ENCODE data around the gene MAPK13. TPM values are rescaled to one million over a fixed set of nuclear protein-coding genes. Genes with fewer than 3 reads are reported as not detected.
A peak's percentile ranks its signal among the peaks of the same experiment; 100 is the strongest.

MAPK13 gene
- total and polyA plus RNA-seq, 7 experiments from 2014 or later, result 27.0 to 53.1 (median 34.2) TPM

- Mint-ChIP-seq H3K36me3 (peaks cover 0 to 19% (median 14%) of the 10 kb centered on the region in 5 donors), H3K9me3 (peaks cover 0 to under 1% (median 0%) of the 10 kb centered on the region in 11 donors), H3K4me3 (peak overlapping the region; percentile 85 to 92 (median 88)), H3K4me1 (peaks cover 43 to 63% (median 57%) of the 10 kb centered on the region in 7 donors), H3K27me3 (no peaks in the 10 kb centered on the region), H3K27ac (peak overlapping the region; percentile 84 to 96 (median 92))
- ChIA-PET POLR2A (interaction anchor here (0.6 to 3.1 kb wide), 17 partner anchors 9 to 464 kb away, joined by 3 to 53 read pairs (median 7); partner anchors contain the start of genes BRPF3, MAPK14 and SRSF3), CTCF (interaction anchor here (0.9 to 4.5 kb wide), 13 partner anchors 9 to 465 kb away, joined by 3 to 26 read pairs (median 5); partner anchors contain the start of gene MAPK14)
- Histone ChIP-seq H3K27ac (ENCODE audit: low read depth, low read length) (peak overlapping the region; percentile 87), H3K36me3 (ENCODE audit: control insufficient read depth in 2 of 3, insufficient read depth in 3 of 3, low read length in 3 of 3) (peaks cover 0 to 28% (median 8%) of the 10 kb centered on the region in 3 experiments), H3K27me3 (ENCODE audit: control insufficient read depth in 2 of 2, insufficient read depth in 2 of 2, low read length in 2 of 2) (no peaks in the 10 kb centered on the region), H3K4me1 (ENCODE audit: control insufficient read depth in 2 of 2, insufficient read depth in 2 of 2, low read length in 2 of 2) (peaks cover 30 to 31% of the 10 kb centered on the region in 2 donors), H3K9me3 (ENCODE audit: control insufficient read depth in 2 of 3, low read length in 3 of 3) (no peaks in the 10 kb centered on the region), H3K4me3 (ENCODE audit: low read length) (peak overlapping the region; percentile 72)
- peak; percentile 46 for ATAC-seq
- intact Hi-C loops (cut with micrococcal nuclease), result loop anchor here (1.0 to 2.0 kb wide), 6 partner anchors 11 to 230 kb away; partner anchors contain the start of genes BRPF3 (in 2 of the 2) and MAPK14 (in 2 of the 2)
- peak; percentile 30 to 78 (median 47) for DNase-seq
Observed at GRCh38 chr6:36130667-36131510, 576 bp downstream of the MAPK13 start.

- Mint-ChIP-seq H3K27ac (peak overlapping the region; percentile 84 to 96 (median 92)), H3K27me3 (no peaks in the 10 kb centered on the region), H3K4me3 (peak overlapping the region; percentile 85 to 92 (median 88)), H3K36me3 (peaks cover 0 to 24% (median 14%) of the 10 kb centered on the region in 5 donors), H3K4me1 (peaks cover 37 to 55% (median 49%) of the 10 kb centered on the region in 7 donors), H3K9me3 (no peaks in the 10 kb centered on the region)
- CTCF ChIA-PET, result interaction anchor here (0.8 to 4.5 kb wide), 14 partner anchors 8 to 464 kb away, joined by 3 to 26 read pairs (median 5); partner anchors contain the start of gene MAPK14
- H3K27me3 ChIP-seq (ENCODE audit: control insufficient read depth in 2 of 2, insufficient read depth in 2 of 2, low read length in 2 of 2), result no peaks in the 10 kb centered on the region
- H3K4me1 ChIP-seq (ENCODE audit: control insufficient read depth in 2 of 2, insufficient read depth in 2 of 2, low read length in 2 of 2), result peaks cover 24 to 25% of the 10 kb centered on the region in 2 donors
- POLR2A ChIA-PET, result interaction anchor here (0.5 to 3.1 kb wide), 17 partner anchors 8 to 463 kb away, joined by 3 to 53 read pairs (median 7); partner anchors contain the start of genes BRPF3, MAPK14 and SRSF3
- intact Hi-C loops (cut with micrococcal nuclease), result loop anchor here (1.0 to 2.0 kb wide), 6 partner anchors 11 to 229 kb away; partner anchors contain the start of genes BRPF3 (in 2 of the 2) and MAPK14 (in 2 of the 2)
- peak overlapping the region; percentile 72 for H3K4me3 ChIP-seq (ENCODE audit: low read length)
- ATAC-seq (peak; percentile 67), DNase-seq (peak in 7 of 9 donors; percentile 41 to 58 (median 48))
- H3K9me3 ChIP-seq (ENCODE audit: control insufficient read depth in 2 of 3, low read length in 3 of 3), result no peaks in the 10 kb centered on the region
- H3K27ac ChIP-seq (ENCODE audit: low read depth, low read length), result peak overlapping the region; percentile 87
- peaks cover 0 to 36% (median 8%) of the 10 kb centered on the region in 3 experiments for H3K36me3 ChIP-seq (ENCODE audit: control insufficient read depth in 2 of 3, insufficient read depth in 3 of 3, low read length in 3 of 3)
Observed at GRCh38 chr6:36131511-36132245, 1.4 kb downstream of the MAPK13 start.

- POLR2A ChIA-PET, result interaction anchor here (0.5 to 3.1 kb wide), 14 partner anchors 9 to 462 kb away, joined by 3 to 53 read pairs (median 7); partner anchors contain the start of genes BRPF3 and SRSF3
- Mint-ChIP-seq H3K4me1 (peaks cover 30 to 48% (median 42%) of the 10 kb centered on the region in 7 donors), H3K4me3 (peak overlapping the region in 9 of 10 donors; percentile 85 to 92 (median 88)), H3K27ac (peak overlapping the region; percentile 84 to 96 (median 92)), H3K36me3 (peaks cover 0 to 28% (median 18%) of the 10 kb centered on the region in 5 donors), H3K27me3 (no peaks in the 10 kb centered on the region), H3K9me3 (no peaks in the 10 kb centered on the region)
- intact Hi-C loops (cut with micrococcal nuclease), result no loop called here
- peaks cover 20% of the 10 kb centered on the region in 2 donors for H3K4me1 ChIP-seq (ENCODE audit: control insufficient read depth in 2 of 2, insufficient read depth in 2 of 2, low read length in 2 of 2)
- peak overlapping the region; percentile 72 for H3K4me3 ChIP-seq (ENCODE audit: low read length)
- H3K36me3 ChIP-seq (ENCODE audit: control insufficient read depth in 2 of 3, insufficient read depth in 3 of 3, low read length in 3 of 3), result peaks cover 0 to 40% (median 8%) of the 10 kb centered on the region in 3 experiments
- no peak for ATAC-seq
- no peaks in the 10 kb centered on the region for H3K27me3 ChIP-seq (ENCODE audit: control insufficient read depth in 2 of 2, insufficient read depth in 2 of 2, low read length in 2 of 2)
- H3K9me3 ChIP-seq (ENCODE audit: control insufficient read depth in 2 of 3, low read length in 3 of 3), result no peaks in the 10 kb centered on the region
- peak overlapping the region; percentile 87 for H3K27ac ChIP-seq (ENCODE audit: low read depth, low read length)
- CTCF ChIA-PET, result interaction anchor here (0.8 to 4.5 kb wide), 12 partner anchors 9 to 463 kb away, joined by 3 to 26 read pairs (median 5); partner anchors contain the start of gene MAPK14
- DNase-seq, result no peak
Observed at GRCh38 chr6:36132246-36132895, 2.1 kb downstream of the MAPK13 start.

GRCh38 chr6:36133148-36133547 lies 2.8 kb downstream of the MAPK13 start:
- Histone ChIP-seq H3K4me1 (ENCODE audit: control insufficient read depth in 2 of 2, insufficient read depth in 2 of 2, low read length in 2 of 2) (peaks cover 20% of the 10 kb centered on the region in 2 donors), H3K27ac (ENCODE audit: low read depth, low read length) (peak overlapping the region; percentile 87), H3K36me3 (ENCODE audit: control insufficient read depth in 2 of 3, insufficient read depth in 3 of 3, low read length in 3 of 3) (peaks cover 0 to 46% (median 8%) of the 10 kb centered on the region in 3 experiments), H3K4me3 (ENCODE audit: low read length) (no peak overlapping the region), H3K9me3 (ENCODE audit: control insufficient read depth in 2 of 3, low read length in 3 of 3) (no peaks in the 10 kb centered on the region), H3K27me3 (ENCODE audit: control insufficient read depth in 2 of 2, insufficient read depth in 2 of 2, low read length in 2 of 2) (no peaks in the 10 kb centered on the region)
- intact Hi-C loops (cut with micrococcal nuclease), result no loop called here
- ChIA-PET POLR2A (interaction anchor here (1.0 to 1.2 kb wide), 3 partner anchors 12 to 105 kb away, joined by 3 to 4 read pairs (median 3); partner anchors contain the start of gene MAPK14), CTCF (interaction anchor here (4.5 kb wide), 1 partner anchor 37 kb away, joined by 26 read pairs; no protein-coding TSS in a partner anchor)
- H3K27me3 Mint-ChIP-seq, result no peaks in the 10 kb centered on the region
- H3K4me1 Mint-ChIP-seq, result peaks cover 28 to 43% (median 39%) of the 10 kb centered on the region in 7 donors
- peak overlapping the region in 2 of 10 donors; percentile 2 to 87 for H3K4me3 Mint-ChIP-seq
- peak overlapping the region; percentile 19 to 96 (median 92) for H3K27ac Mint-ChIP-seq
- H3K9me3 Mint-ChIP-seq, result no peaks in the 10 kb centered on the region
- H3K36me3 Mint-ChIP-seq, result peaks cover 0 to 28% (median 18%) of the 10 kb centered on the region in 5 donors
- ATAC-seq (no peak), DNase-seq (no peak)

- H3K4me3 Mint-ChIP-seq, result peak overlapping the region in 1 of 10 donors; percentile 30
- peak overlapping the region; percentile 3 for H3K27ac ChIP-seq (ENCODE audit: low read depth, low read length)
- POLR2A ChIA-PET, result interaction anchor here (0.7 to 1.2 kb wide), 3 partner anchors 61 to 106 kb away, joined by 3 to 4 read pairs (median 3); partner anchors contain the start of gene MAPK14
- H3K4me3 ChIP-seq (ENCODE audit: low read length), result no peak overlapping the region
- no peaks in the 10 kb centered on the region for H3K9me3 Mint-ChIP-seq
- H3K36me3 Mint-ChIP-seq, result peaks cover 0 to 29% (median 18%) of the 10 kb centered on the region in 5 donors
- no peaks in the 10 kb centered on the region for H3K27me3 Mint-ChIP-seq
- H3K27ac Mint-ChIP-seq, result peak overlapping the region in 5 of 9 donors; percentile 34 to 95 (median 92)
- ATAC-seq, result no peak
- peaks cover 0 to 53% (median 8%) of the 10 kb centered on the region in 3 experiments for H3K36me3 ChIP-seq (ENCODE audit: control insufficient read depth in 2 of 3, insufficient read depth in 3 of 3, low read length in 3 of 3)
- no peak for DNase-seq
- no peaks in the 10 kb centered on the region for H3K9me3 ChIP-seq (ENCODE audit: control insufficient read depth in 2 of 3, low read length in 3 of 3)
- H3K4me1 ChIP-seq (ENCODE audit: control insufficient read depth in 2 of 2, insufficient read depth in 2 of 2, low read length in 2 of 2), result peaks cover 20% of the 10 kb centered on the region in 2 donors
- H3K27me3 ChIP-seq (ENCODE audit: control insufficient read depth in 2 of 2, insufficient read depth in 2 of 2, low read length in 2 of 2), result no peaks in the 10 kb centered on the region
- H3K4me1 Mint-ChIP-seq, result peaks cover 23 to 39% (median 36%) of the 10 kb centered on the region in 7 donors
- intact Hi-C loops (cut with micrococcal nuclease), result no loop called here
- CTCF ChIA-PET, result interaction anchor here (0.6 to 4.5 kb wide), 2 partner anchors 38 to 661 kb away, joined by 3 to 26 read pairs; no protein-coding TSS in a partner anchor
Observed at GRCh38 chr6:36133912-36134311, 3.6 kb downstream of the MAPK13 start.

Measured in naive thymus-derived CD4-positive, alpha-beta T cell (primary cell).